GM12875 (cell line): ENCODE measurements around the gene MEGF11.

Experiments
- H3K4me3 ChIP-seq: one replicate; pipeline ENCODE4 v1.5.1; 2011; ENCODE audit warnings: low read depth, low read length, control low read depth
- CTCF ChIP-seq: IDR thresholded peaks from 2 replicates; pipeline ENCODE4 v1.5.1; 2011; ENCODE audit warnings: low read depth, mild to moderate bottlenecking, control low read depth, inconsistent platforms, low read length, moderate library complexity, borderline replicate concordance; ENCODE audit not compliant: insufficient read depth

MEGF11 gene

DNA sequence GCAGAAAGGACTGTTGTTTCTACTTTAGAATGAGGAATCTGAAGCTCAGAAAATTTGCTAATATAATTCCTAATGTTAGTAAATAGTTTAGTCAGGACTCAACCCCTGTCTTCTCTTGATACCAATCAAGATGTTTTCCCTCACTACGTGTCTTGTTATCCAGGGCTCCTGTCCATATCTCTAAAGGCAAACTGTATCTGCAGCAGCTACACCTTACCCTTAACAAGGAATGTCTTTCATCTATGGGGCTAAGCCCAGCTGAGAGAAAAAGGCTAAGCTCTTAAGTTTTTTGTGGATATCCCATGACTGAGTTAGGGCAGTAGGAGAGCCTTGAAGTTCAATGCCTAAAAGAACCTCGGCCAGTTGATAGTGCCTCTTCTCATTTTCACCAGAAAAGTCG is 351.7 kb downstream of the MEGF11 start:
- H3K4me3 ChIP-seq: no peak overlapping the region
- TF ChIP-seq CTCF: no peak

GRCh38 chr15:65901336-65901735 is 352.2 kb downstream of the MEGF11 start:
- H3K4me3 ChIP-seq: no peak overlapping the region
- TF ChIP-seq CTCF: no peak

DNA sequence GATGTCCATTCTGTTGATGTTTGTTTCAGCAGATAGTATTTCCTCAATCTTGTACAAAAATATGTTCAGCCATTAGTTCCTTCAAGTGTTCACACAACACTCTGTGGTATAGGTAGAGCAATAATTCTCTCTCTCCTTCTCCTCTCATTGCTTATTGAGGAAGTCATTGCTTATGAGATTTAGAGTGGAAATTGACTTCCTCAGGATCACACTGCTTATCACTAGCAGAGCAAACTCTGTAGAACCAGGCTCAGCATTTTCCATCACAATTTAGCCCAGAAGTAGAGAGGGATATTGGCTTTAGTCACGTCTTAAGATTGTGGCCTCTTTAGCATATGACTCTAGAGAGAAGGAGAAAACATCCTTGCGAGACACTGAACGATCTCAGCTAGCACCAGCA is 353.1 kb downstream of the MEGF11 start:
- TF ChIP-seq CTCF: no peak
- no peak overlapping the region for H3K4me3 ChIP-seq

GRCh38 chr15:65896236-65896635 is 357.3 kb downstream of the MEGF11 start:
- TF ChIP-seq CTCF: no peak
- no peak overlapping the region for H3K4me3 ChIP-seq

- no peak for TF ChIP-seq CTCF
- H3K4me3 ChIP-seq: no peak overlapping the region
Observed at GRCh38 chr15:65893060-65893459, 360.5 kb downstream of the MEGF11 start.

DNA sequence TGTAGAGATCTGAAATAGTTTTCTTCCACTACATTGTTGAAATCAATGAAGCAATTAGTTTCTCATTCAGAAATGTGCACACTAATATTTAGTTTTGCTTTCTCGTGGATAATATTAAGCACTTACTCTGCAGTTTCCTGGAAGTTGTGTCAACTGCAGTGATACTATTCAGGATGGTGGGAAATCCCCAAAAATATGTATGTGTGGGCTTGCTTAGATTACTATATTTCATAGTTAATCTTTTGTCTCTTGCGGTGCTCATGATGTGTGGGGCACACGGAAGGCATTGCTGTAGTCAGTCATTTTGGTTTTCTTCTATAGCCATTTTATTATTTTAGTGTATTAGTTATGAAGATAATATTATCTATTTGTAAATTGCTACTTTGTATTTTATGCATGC is 364.6 kb downstream of the MEGF11 start:
- TF ChIP-seq CTCF: no peak
- no peak overlapping the region for H3K4me3 ChIP-seq

DNA sequence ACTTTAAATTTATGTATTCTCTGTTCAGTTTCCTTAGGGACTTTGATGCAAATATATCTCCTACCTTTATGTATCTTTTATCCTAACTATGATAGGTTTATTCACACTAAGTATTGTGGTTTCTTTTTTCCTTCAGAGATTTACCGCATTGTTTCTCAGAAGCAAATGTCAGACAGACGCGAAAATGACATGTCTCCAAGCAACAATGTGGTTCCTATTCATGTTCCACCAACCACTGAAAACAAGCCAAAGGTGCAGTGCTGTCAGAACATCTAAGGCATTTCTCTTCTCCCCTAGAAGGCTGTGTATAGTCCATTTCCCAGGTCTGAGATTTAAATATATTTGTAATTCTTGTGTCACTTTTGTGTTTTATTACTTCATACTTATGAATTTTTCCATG is 366.0 kb downstream of the MEGF11 start:
- no peak for TF ChIP-seq CTCF
- no peak overlapping the region for H3K4me3 ChIP-seq
